Endothelial cell of umbilical vein (primary cell): ENCODE measurements around the gene SLC35G6.
A peak's percentile ranks its signal among the peaks of the same experiment; 100 is the strongest.

Source experiments
- EZH2 ChIP-seq: IDR thresholded peaks from 2 replicates; pipeline ENCODE4 v1.6.1; 2012; ENCODE audit warnings: borderline replicate concordance, low read depth, mild to moderate bottlenecking, moderate library complexity, low read length, inconsistent platforms; ENCODE audit not compliant: severe bottlenecking
- POLR2AphosphoS5 ChIP-seq: IDR thresholded peaks from 2 replicates; pipeline ENCODE4 v1.6.1; 2012; ENCODE audit warnings: low read depth, mild to moderate bottlenecking, control low read depth, low read length, moderate library complexity; ENCODE audit not compliant: insufficient read depth
- TF ChIP-seq, protein P1 (sequence below): IDR thresholded peaks from 2 replicates; pipeline ENCODE4 v1.6.1; 2011; ENCODE audit not compliant: insufficient read depth, insufficient read length
- TF ChIP-seq, protein P2 (sequence below), 2 donors: IDR thresholded peaks; 1 replicate in 1 of 2; 2 replicates in 1 of 2; pipeline ENCODE4 v1.5.1; 2011; ENCODE audit warnings: low read length in 2 of 2, mild to moderate bottlenecking in 2 of 2, moderate library complexity in 2 of 2, control low read depth in 1 of 2, inconsistent platforms in 1 of 2, low read depth in 1 of 2; ENCODE audit not compliant: insufficient read depth in 1 of 2; ENCODE audit errors: extremely low read depth in 1 of 2

DNA sequence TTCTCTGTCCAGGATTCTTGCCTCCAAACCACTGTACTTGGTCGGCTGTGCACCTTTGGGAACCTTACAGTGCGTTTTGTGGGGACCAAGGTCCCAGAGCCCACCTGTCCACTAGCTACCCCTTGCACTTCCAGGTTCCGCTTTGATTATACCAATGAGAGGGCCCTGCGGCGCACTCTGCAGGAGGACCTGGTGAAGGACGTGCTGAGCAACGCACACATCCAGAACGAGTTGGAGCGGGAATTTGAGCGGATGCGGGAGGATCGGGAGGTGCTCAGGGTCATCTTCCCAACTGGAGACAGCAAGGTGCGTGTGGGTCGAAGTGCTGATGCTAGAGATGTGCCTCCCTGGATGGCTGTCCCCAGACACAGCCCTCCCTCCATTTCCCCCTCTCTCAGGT lies 21.7 kb downstream of the SLC35G6 start:
- TF ChIP-seq POLR2AphosphoS5 (no peak), EZH2 (no peak)
- TF ChIP-seq, protein P1, sequence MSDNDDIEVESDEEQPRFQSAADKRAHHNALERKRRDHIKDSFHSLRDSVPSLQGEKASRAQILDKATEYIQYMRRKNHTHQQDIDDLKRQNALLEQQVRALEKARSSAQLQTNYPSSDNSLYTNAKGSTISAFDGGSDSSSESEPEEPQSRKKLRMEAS: no peak
- TF ChIP-seq, protein P2, sequence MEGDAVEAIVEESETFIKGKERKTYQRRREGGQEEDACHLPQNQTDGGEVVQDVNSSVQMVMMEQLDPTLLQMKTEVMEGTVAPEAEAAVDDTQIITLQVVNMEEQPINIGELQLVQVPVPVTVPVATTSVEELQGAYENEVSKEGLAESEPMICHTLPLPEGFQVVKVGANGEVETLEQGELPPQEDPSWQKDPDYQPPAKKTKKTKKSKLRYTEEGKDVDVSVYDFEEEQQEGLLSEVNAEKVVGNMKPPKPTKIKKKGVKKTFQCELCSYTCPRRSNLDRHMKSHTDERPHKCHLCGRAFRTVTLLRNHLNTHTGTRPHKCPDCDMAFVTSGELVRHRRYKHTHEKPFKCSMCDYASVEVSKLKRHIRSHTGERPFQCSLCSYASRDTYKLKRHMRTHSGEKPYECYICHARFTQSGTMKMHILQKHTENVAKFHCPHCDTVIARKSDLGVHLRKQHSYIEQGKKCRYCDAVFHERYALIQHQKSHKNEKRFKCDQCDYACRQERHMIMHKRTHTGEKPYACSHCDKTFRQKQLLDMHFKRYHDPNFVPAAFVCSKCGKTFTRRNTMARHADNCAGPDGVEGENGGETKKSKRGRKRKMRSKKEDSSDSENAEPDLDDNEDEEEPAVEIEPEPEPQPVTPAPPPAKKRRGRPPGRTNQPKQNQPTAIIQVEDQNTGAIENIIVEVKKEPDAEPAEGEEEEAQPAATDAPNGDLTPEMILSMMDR (IDR thresholded peaks at IDR 0.05; ENCODE audit: extremely low read depth in 1 of 2, insufficient read depth in 1 of 2, low read depth in 1 of 2, low read length in 2 of 2): peak; percentile 18 to 27
